HS-27A (cell line): ENCODE results near the gene MYCBPAP.

Experiments
- DNase-seq: peaks from one replicate; pipeline ENCODE4 v3.0.0-alpha.2; 2012; ENCODE audit warnings: low read depth, missing footprints

MYCBPAP gene

GRCh38 chr17:50487213-50488096, 20.8 kb upstream of the MYCBPAP start:
- DNase-seq = no peak

DNA sequence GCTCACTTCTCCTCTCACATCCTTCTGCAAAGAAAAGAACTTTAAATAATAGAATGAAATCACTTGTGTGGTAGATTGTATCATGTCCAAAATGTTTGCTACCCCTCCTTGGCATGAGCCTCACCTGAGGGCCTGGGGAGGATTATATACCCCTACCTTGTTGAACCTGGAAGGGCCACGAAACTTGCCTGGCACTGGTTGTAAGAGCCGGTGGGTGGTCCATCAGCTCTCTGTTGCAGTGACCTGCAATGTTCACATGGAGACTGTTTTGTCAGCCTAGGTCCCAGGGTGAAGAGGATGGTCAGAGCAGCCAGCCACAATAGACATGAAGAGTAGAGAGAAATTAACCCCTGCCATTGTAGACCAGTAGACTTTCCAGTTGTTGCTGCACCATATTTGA, 19.4 kb upstream of the MYCBPAP start:
- no peak for DNase-seq

GRCh38 chr17:50491505-50491904, 16.7 kb upstream of the MYCBPAP start:
- DNase-seq = no peak

DNA sequence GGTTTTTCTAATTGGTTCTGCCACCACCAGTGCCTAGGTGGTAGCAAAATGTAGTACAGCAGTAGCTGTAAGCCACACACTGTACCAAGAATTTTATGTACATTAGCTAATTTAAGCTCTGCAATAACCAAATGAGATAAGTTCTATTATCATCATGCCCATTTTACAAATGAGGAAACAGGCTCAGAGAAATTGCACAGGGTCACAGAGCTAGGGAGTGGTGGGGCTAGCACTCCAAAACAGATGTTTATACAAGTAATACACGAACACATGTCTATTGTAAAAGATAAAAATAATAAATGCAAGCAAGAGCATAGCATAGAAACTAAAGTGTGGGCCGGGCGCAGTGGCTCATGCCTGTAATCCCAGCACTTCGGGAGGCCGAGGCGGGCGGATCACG, 16.0 kb upstream of the MYCBPAP start:
- no peak for DNase-seq

DNA sequence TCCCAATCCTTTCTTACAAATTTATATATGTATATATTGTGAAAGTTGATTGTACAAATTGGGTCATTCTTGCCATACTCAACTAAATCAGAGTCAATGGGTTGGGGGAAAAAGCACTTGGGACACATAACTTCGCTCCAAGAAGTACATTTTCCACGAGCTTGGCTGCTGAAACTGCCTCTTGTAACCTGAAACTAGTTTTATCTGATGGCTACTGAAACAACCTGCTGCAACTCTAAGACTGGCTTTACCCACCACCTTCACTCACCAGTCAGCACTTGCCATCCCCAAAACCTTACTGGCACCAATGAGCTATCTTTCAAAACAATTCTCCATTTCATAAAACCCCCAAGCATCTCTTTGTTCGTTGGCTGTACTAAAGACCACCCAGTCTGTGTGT, 14.5 kb upstream of the MYCBPAP start:
- no peak for DNase-seq

DNA sequence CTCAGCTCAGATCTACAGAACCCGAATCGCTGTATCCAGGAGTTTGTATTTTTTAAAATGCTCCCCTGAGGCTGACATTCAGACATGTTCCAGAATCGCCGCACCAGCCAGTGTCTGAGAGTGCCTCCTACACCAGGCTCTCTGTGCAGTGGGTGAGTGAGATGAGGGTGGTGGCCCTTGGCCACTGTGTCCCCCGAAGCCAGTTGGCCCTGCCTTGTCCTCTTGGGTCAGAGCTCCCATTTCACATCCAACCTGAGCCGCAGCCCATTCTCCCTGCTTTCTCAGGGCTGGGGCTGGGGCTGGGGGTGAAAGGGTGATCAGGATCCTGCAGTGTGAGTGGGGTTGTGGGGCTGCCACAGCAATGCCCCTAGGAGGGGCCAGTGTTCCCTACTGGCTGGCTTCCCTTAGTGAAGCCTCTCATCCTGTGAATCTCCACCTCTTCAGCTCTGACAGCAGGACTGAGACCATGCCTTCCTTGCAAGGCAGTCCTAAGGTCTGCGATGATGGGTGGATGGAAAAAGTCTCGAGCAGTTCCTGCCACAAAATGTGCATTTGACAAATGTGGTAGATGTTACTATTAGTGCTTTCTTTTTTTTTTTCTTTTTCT, 12.9 kb upstream of the MYCBPAP start:
- DNase-seq = no peak

DNA sequence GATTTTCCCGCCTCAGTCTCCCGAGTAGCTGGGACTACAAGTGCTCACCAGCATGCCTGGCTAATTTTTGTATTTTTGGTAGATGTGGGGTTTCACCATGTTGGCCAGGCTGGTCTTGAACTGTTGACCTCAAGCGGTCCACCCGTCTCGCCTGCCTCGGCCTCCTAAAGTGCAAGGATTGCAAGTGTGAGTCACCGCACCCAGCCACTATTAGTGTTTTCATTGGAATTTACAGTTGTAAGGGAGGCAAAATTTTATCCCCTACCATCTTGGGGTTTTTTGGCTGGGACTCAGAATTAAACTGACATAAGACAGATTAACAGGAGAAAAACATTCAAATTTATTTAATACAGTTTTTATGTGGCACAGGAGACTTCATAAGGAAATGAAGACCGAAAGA, 12.3 kb upstream of the MYCBPAP start:
- no peak for DNase-seq

GRCh38 chr17:50498021-50498874, 10.0 kb upstream of the MYCBPAP start:
- no peak for DNase-seq

GRCh38 chr17:50499270-50499669, 9.0 kb upstream of the MYCBPAP start:
- no peak for DNase-seq

GRCh38 chr17:50499721-50500120, 8.5 kb upstream of the MYCBPAP start:
- DNase-seq = no peak

DNA sequence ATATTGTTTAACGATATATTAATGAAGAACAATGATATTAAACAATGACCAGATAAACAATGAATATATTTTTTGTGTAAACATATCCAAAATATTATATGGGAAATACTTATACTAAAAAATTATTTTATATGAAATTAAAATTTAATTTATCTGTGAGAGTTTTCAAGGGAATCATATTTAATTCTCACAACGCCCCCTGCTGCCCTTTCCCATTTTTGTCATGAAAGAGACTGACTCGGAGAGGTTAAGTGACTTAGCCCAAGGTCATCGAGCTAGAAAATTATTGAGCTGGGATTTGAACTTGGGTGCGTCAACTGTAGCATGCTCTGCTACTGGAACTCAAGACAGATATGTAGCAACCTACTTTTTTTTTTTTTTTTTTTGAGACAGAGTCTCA, 7.2 kb upstream of the MYCBPAP start:
- DNase-seq = no peak

DNA sequence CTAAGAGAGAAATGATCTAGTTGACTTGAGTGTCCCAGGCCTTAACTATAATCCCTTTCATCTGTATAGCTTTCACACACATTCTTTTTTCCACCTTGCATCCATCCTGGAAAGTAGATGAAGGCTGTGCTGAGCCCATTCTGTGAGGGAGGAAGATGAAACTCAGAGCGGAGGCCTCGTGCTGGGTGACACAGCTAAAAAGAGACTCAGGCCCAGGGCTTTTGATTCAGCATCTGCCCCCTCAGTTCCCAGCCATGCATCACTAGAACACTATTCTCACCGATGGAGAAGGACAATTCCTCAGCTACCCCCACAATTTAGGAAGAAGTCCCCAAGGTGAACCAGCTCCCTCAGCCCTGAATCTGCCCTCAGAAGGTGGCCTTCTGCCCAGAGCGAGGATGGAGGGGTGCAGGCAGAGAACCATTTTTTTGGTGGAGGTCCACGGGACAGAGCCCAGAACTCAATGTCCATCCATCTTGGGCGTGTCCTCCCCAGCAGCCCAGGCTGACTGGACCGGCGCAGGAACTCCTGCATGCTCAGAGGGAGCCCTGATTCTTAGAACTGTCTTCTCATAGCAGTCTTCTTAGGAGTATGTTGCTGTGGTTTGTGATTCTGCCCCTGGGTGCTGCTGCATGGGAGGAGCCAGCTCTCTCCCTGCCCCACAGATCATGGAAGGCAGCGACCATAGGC, 5.8 kb upstream of the MYCBPAP start:
- DNase-seq = no peak

- DNase-seq = no peak
Measured at GRCh38 chr17:50505591-50506130, 2.6 kb upstream of the MYCBPAP start.

DNA sequence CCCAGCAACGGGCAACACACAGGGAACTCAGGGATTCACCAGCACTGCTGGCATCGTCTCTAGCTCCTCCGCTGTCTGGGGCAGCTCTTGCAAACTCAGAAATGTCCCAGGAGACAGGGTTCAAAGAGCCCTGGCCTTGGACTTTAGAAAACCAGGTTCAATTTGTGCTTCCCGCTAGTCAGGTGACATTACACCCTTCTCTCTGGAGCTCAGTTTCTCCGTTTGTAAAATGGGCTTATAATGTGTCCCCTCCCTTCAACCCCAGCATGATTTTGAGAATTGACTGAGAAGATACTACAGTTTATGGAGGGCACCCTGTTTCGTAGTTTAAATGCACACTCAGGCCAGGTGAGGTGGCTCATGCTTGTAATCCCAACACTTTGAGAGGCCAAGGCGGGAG, 1.9 kb upstream of the MYCBPAP start:
- no peak for DNase-seq

- DNase-seq = no peak
Measured at GRCh38 chr17:50508573-50509460, 578 bp downstream of the MYCBPAP start.

- no peak for DNase-seq
Measured at GRCh38 chr17:50511058-50511457, 2.8 kb downstream of the MYCBPAP start.

GRCh38 chr17:50513495-50513894, 5.3 kb downstream of the MYCBPAP start:
- DNase-seq = no peak

DNA sequence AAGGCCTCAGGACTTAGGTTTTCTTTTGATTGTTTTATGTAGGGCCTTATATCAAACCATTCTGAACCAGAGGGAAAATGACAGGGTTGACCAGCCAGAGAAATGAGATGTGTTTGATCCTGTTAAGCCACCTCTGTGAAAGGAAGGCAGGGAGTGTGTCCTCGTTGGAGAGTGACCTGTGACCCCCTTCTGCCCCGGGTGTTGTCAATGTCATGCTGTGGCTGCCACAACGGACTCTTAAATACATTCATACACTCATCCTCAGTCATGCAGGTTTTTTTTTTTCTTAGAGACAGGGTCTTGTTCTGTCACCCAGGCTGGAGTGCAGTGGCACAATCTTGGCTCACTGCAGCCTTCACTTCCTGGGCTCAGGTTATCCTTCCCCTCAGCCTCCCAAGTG, 6.1 kb downstream of the MYCBPAP start:
- DNase-seq = no peak

- DNase-seq = no peak
Measured at GRCh38 chr17:50514936-50515702, 6.9 kb downstream of the MYCBPAP start.

GRCh38 chr17:50517011-50517410, 8.8 kb downstream of the MYCBPAP start:
- DNase-seq = no peak
